ENCODE measurements around the gene CDK14. TPM values are rescaled to one million over a fixed set of nuclear protein-coding genes. Genes with fewer than 3 reads are reported as not detected.

CDK14 gene
- total and polyA plus RNA-seq, 2 donors (not counting 3 experiments of a cell fraction or from before 2014, with no cell fraction given): 5.5 to 34.2 TPM

DNA sequence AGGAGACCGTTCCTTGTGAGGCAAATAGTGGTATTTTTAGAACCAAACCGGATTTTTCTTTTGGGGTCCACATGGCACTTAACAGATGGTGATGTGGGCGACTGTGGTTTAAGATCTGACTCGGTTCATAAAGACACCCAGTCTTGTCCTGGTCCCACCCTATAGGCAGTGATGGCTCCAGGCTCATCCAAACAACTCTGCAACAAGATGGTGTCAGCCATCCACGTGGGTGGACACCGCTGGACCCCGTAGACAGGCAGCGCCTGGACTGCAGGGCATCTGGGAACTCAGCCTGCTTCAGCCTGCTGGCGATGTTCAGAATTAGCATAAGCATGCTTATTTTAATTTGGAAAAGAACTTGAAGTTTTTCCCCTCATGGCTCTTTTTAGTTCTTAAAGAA lies 409.7 kb downstream of the CDK14 start:
- H2AFZ ChIP-seq (ENCODE audit: low read depth, low read length): no peak overlapping the region
- no peak for TF ChIP-seq FOS (IDR thresholded peaks at IDR 0.05; ENCODE audit: borderline replicate concordance, insufficient read depth, low read length)
- TF ChIP-seq, protein P1, sequence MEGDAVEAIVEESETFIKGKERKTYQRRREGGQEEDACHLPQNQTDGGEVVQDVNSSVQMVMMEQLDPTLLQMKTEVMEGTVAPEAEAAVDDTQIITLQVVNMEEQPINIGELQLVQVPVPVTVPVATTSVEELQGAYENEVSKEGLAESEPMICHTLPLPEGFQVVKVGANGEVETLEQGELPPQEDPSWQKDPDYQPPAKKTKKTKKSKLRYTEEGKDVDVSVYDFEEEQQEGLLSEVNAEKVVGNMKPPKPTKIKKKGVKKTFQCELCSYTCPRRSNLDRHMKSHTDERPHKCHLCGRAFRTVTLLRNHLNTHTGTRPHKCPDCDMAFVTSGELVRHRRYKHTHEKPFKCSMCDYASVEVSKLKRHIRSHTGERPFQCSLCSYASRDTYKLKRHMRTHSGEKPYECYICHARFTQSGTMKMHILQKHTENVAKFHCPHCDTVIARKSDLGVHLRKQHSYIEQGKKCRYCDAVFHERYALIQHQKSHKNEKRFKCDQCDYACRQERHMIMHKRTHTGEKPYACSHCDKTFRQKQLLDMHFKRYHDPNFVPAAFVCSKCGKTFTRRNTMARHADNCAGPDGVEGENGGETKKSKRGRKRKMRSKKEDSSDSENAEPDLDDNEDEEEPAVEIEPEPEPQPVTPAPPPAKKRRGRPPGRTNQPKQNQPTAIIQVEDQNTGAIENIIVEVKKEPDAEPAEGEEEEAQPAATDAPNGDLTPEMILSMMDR (IDR thresholded peaks at IDR 0.05; ENCODE audit: extremely low read depth in 1 of 2, insufficient read depth in 1 of 2, low read depth in 1 of 2, low read length in 2 of 2): no peak
- CTCF ChIA-PET: no interaction called here
- dilution Hi-C loops (cut with MboI; ENCODE audit: extremely low pct_ligation_motif_present, low sequenced_read_pairs): no loop called here
- no peak overlapping the region for H3K4me2 ChIP-seq (ENCODE audit: insufficient read depth, low read length)
- intact Hi-C loops (cut with micrococcal nuclease): no loop called here
- H3K9me3 ChIP-seq (replicated peaks; ENCODE audit: control insufficient read depth, insufficient read depth, low read length): no peaks in the 10 kb centered on the region
- FAIRE-seq (no peak), DNase-seq (ENCODE audit: low read depth, low spot score) (no peak)
- BruUV-seq (replicated peaks): no TSS peak
- H3K9ac ChIP-seq (replicated peaks; ENCODE audit: extremely low read depth, insufficient read depth, low read length): no peak overlapping the region
- no peak overlapping the region for H3K4me3 ChIP-seq (replicated peaks in 1 of 3; ENCODE audit: insufficient read depth in 1 of 3, low read depth in 1 of 3, low read length in 3 of 3)
- H3K79me2 ChIP-seq (ENCODE audit: control insufficient read depth, insufficient read depth, low read length): no peaks in the 10 kb centered on the region
- no peaks in the 10 kb centered on the region for H3K9me1 ChIP-seq (replicated peaks; ENCODE audit: control insufficient read depth, extremely low read depth, insufficient read depth, low read length)
- no peaks in the 10 kb centered on the region for H4K20me1 ChIP-seq (replicated peaks; ENCODE audit: control insufficient read depth, extremely low read depth, insufficient read depth, low read length)
- H3K4me1 ChIP-seq (ENCODE audit: control insufficient read depth, extremely low read depth, insufficient read depth, low read length): peaks cover under 1% of the 10 kb centered on the region
- H3K27ac ChIP-seq (ENCODE audit: insufficient read depth, low read depth, low read length): no peak overlapping the region
- H3K36me3 ChIP-seq (ENCODE audit: control insufficient read depth in 2 of 2, extremely low read depth in 1 of 2, insufficient read depth in 2 of 2, low read length in 2 of 2): peaks cover 0 to 4% of the 10 kb centered on the region in 2 experiments
- H3K27me3 ChIP-seq (ENCODE audit: control insufficient read depth in 2 of 2, insufficient read depth in 2 of 2, low read length in 2 of 2): no peaks in the 10 kb centered on the region
- POLR2A ChIA-PET: no interaction called here

DNA sequence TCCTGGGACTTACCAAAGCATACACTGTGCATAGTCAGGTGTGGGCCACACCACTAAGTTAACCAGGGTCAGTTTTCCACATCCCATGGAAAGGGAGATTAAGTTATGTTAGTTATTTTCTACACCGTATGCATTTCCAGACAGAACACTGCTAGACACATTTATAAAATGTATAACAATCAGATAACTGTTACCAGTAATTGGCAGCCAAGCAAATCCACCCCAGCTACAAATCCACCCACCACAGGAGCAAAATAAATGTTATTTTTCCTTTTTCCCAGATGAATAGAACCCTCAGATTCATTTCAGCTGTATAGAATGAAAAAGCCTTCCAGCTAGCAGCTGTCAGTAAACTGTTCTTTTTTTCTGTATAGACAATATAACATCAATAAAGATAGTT lies 411.2 kb downstream of the CDK14 start:
- CTCF ChIA-PET: interaction anchor here (1.7 kb wide), 1 partner anchor 27 kb away, joined by 4 read pairs; no protein-coding TSS in a partner anchor
- no peaks in the 10 kb centered on the region for H3K9me3 ChIP-seq (replicated peaks; ENCODE audit: control insufficient read depth, insufficient read depth, low read length)
- peaks cover 0 to 4% of the 10 kb centered on the region in 2 experiments for H3K36me3 ChIP-seq (ENCODE audit: control insufficient read depth in 2 of 2, extremely low read depth in 1 of 2, insufficient read depth in 2 of 2, low read length in 2 of 2)
- no peaks in the 10 kb centered on the region for H4K20me1 ChIP-seq (replicated peaks; ENCODE audit: control insufficient read depth, extremely low read depth, insufficient read depth, low read length)
- FAIRE-seq (no peak), DNase-seq (ENCODE audit: low read depth, low spot score) (no peak)
- H3K9ac ChIP-seq (replicated peaks; ENCODE audit: extremely low read depth, insufficient read depth, low read length): no peak overlapping the region
- no peaks in the 10 kb centered on the region for H3K4me1 ChIP-seq (ENCODE audit: control insufficient read depth, extremely low read depth, insufficient read depth, low read length)
- no peak overlapping the region for H3K27ac ChIP-seq (ENCODE audit: insufficient read depth, low read depth, low read length)
- no peaks in the 10 kb centered on the region for H3K79me2 ChIP-seq (ENCODE audit: control insufficient read depth, insufficient read depth, low read length)
- intact Hi-C loops (cut with micrococcal nuclease): no loop called here
- no TSS peak for BruUV-seq (replicated peaks)
- H3K4me3 ChIP-seq (replicated peaks in 1 of 3; ENCODE audit: insufficient read depth in 1 of 3, low read depth in 1 of 3, low read length in 3 of 3): no peak overlapping the region
- no peaks in the 10 kb centered on the region for H3K27me3 ChIP-seq (ENCODE audit: control insufficient read depth in 2 of 2, insufficient read depth in 2 of 2, low read length in 2 of 2)
- dilution Hi-C loops (cut with MboI; ENCODE audit: extremely low pct_ligation_motif_present, low sequenced_read_pairs): no loop called here
- H3K9me1 ChIP-seq (replicated peaks; ENCODE audit: control insufficient read depth, extremely low read depth, insufficient read depth, low read length): no peaks in the 10 kb centered on the region
- no peak for TF ChIP-seq EZH2 (IDR thresholded peaks at IDR 0.05; ENCODE audit: borderline replicate concordance, low read depth, low read length, severe bottlenecking)
- TF ChIP-seq POLR2AphosphoS5 (IDR thresholded peaks at IDR 0.05; ENCODE audit: insufficient read depth, low read depth, low read length): no peak
- no peak for TF ChIP-seq JUN (IDR thresholded peaks at IDR 0.05; ENCODE audit: borderline replicate concordance, insufficient read depth, insufficient read length, low read depth)
- no peak for TF ChIP-seq GATA2 (IDR thresholded peaks at IDR 0.05; ENCODE audit: insufficient read depth, insufficient read length, low read depth, low read length)
- TF ChIP-seq, protein P1 (IDR thresholded peaks at IDR 0.05; ENCODE audit: extremely low read depth in 1 of 2, insufficient read depth in 1 of 2, low read depth in 1 of 2, low read length in 2 of 2): no peak
- no peak for TF ChIP-seq FOS (IDR thresholded peaks at IDR 0.05; ENCODE audit: borderline replicate concordance, insufficient read depth, low read length)
- TF ChIP-seq, protein P2, sequence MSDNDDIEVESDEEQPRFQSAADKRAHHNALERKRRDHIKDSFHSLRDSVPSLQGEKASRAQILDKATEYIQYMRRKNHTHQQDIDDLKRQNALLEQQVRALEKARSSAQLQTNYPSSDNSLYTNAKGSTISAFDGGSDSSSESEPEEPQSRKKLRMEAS (IDR thresholded peaks at IDR 0.05; ENCODE audit: insufficient read depth, insufficient read length): no peak
- TF ChIP-seq POLR2A (IDR thresholded peaks at IDR 0.05; ENCODE audit: low read depth, low read length): no peak
- TF ChIP-seq MYC (IDR thresholded peaks at IDR 0.05; ENCODE audit: low read depth, low read length): no peak
- POLR2A ChIA-PET: no interaction called here
- H3K4me2 ChIP-seq (ENCODE audit: insufficient read depth, low read length): no peak overlapping the region
- H2AFZ ChIP-seq (ENCODE audit: low read depth, low read length): no peak overlapping the region
